H1 (cell line): ENCODE results near the gene HIBADH. TPM values are rescaled to one million over a fixed set of nuclear protein-coding genes. Genes with fewer than 3 reads are reported as not detected.

Source experiments
- CTCF ChIA-PET: fragments of 300-600 bp; sonication (Branson Sonifier 250); formaldehyde crosslinking; loops from one replicate; lab custom pipeline; 2021; ENCODE audit not compliant: partially characterized antibody; lab: Charles Lee
- POLR2A ChIA-PET: fragments of 300-600 bp; sonication (Branson Sonifier 250); formaldehyde crosslinking; loops from one replicate; lab custom pipeline; 2021; ENCODE audit warnings: inconsistent platforms; ENCODE audit not compliant: partially characterized antibody; lab: Charles Lee
- DNase-seq, 2 experiments: peaks; one replicate each; pipeline versions ENCODE4 v3.0.0 to v3.0.0-alpha.2; 2010 to 2022; ENCODE audit warnings: low spot score in 2 of 2, low read depth in 1 of 2, mixed read lengths in 1 of 2
- FAIRE-seq: peaks from 2 replicates; lab custom pipeline; 2011; peaks lifted over from hg19 to GRCh38; lab: Jason Lieb, UNC
- H2AFZ ChIP-seq: 2 replicates; pipeline ENCODE4 v1.8.1; 2012; ENCODE audit warnings: low read length, inconsistent platforms
- H2AK5ac ChIP-seq: 2 replicates; pipeline ENCODE4 v1.6.1; 2013; ENCODE audit warnings: low read depth, low read length
- H2BK120ac ChIP-seq: replicated peaks from 2 replicates; pipeline ENCODE3; 2013; ENCODE audit warnings: low read depth, low read length, inconsistent platforms
- H2BK12ac ChIP-seq: 2 replicates; pipeline ENCODE4 v1.6.1; 2013; ENCODE audit warnings: low read depth, low read length
- H2BK15ac ChIP-seq: 2 replicates; pipeline ENCODE4 v1.6.1; 2013; ENCODE audit warnings: low read length
- H2BK20ac ChIP-seq: 2 replicates; pipeline ENCODE4 v1.6.1; 2013; ENCODE audit warnings: low read length
- H2BK5ac ChIP-seq: 2 replicates; pipeline ENCODE4 v1.6.1; 2013; ENCODE audit warnings: low read depth, low read length
- H3K14ac ChIP-seq: 2 replicates; pipeline ENCODE4 v1.6.1; 2013; ENCODE audit warnings: inconsistent platforms; ENCODE audit not compliant: insufficient read length
- H3K18ac ChIP-seq: 2 replicates; pipeline ENCODE4 v1.6.1; 2013; ENCODE audit warnings: low read length; ENCODE audit errors: extremely low read depth
- H3K23ac ChIP-seq: 2 replicates; pipeline ENCODE4 v1.6.1; 2013; ENCODE audit warnings: inconsistent platforms; ENCODE audit not compliant: insufficient read length
- H3K23me2 ChIP-seq: 2 replicates; pipeline ENCODE4 v1.6.1; 2013; ENCODE audit warnings: low read depth, low read length
- H3K27ac ChIP-seq: 2 replicates; pipeline ENCODE4 v1.6.1; 2011; ENCODE audit warnings: low read depth, low read length, inconsistent platforms
- H3K27me3 ChIP-seq, 4 experiments: replicated peaks in 1 of 4; 1 replicate in 1 of 4; 2 replicates in 3 of 4; pipeline versions ENCODE4 v1.6.1 to v1.8.1; 2011 to 2013; ENCODE audit warnings: low read length in 3 of 4, mild to moderate bottlenecking in 3 of 4, inconsistent platforms in 2 of 4, mixed read lengths in 2 of 4, moderate library complexity in 1 of 4; ENCODE audit not compliant: control insufficient read depth in 3 of 4, insufficient read depth in 3 of 4; ENCODE audit errors: extremely low read depth in 1 of 4
- H3K36me3 ChIP-seq, 4 experiments: 2 replicates each; pipeline versions ENCODE4 v1.6.1 to v1.8.1; 2011 to 2013; ENCODE audit warnings: mild to moderate bottlenecking in 4 of 4, low read length in 3 of 4, moderate library complexity in 2 of 4, control low read depth in 1 of 4, inconsistent platforms in 1 of 4; ENCODE audit not compliant: insufficient read depth in 4 of 4, control insufficient read depth in 2 of 4
- H3K4ac ChIP-seq: replicated peaks from 2 replicates; pipeline ENCODE3; 2013; ENCODE audit warnings: low read length, low read depth, mixed read lengths, inconsistent platforms; ENCODE audit not compliant: insufficient read length
- H3K4me1 ChIP-seq, 4 experiments: replicated peaks in 1 of 4; 1 replicate in 1 of 4; 2 replicates in 3 of 4; pipeline versions ENCODE4 v1.6.1 to v1.8.1; 2011 to 2013; ENCODE audit warnings: low read length in 3 of 4, inconsistent platforms in 2 of 4, mixed read lengths in 1 of 4; ENCODE audit not compliant: insufficient read depth in 4 of 4, control insufficient read depth in 3 of 4
- H3K4me2 ChIP-seq, 2 experiments: 2 replicates each; pipeline versions ENCODE4 v1.6.1 to v1.8.1; 2011 to 2013; ENCODE audit warnings: low read depth in 2 of 2, low read length in 2 of 2, control low read depth in 1 of 2, inconsistent platforms in 1 of 2, mild to moderate bottlenecking in 1 of 2; ENCODE audit not compliant: insufficient read depth in 1 of 2
- H3K4me3 ChIP-seq, 4 experiments: fragments of 200-600, 300-600 bp in 1 of 4; sonication (generic), shearing (Covaris generic), sonication (Bioruptor Twin) in 1 of 4; 2 replicates each; pipeline versions ENCODE4 v1.5.1 to v1.8.1; 2011 to 2016; ENCODE audit warnings: low read length in 4 of 4, low read depth in 3 of 4, control low read depth in 2 of 4, inconsistent platforms in 2 of 4, mild to moderate bottlenecking in 2 of 4, mixed read lengths in 1 of 4, moderate library complexity in 1 of 4; ENCODE audit not compliant: insufficient read depth in 2 of 4; ENCODE audit errors: extremely low read depth in 1 of 4
- H3K56ac ChIP-seq: replicated peaks from 2 replicates; pipeline ENCODE3; 2013; ENCODE audit warnings: low read depth, mild to moderate bottlenecking, mixed read lengths, low read length, inconsistent platforms; ENCODE audit not compliant: insufficient read length
- H3K79me1 ChIP-seq: 2 replicates; pipeline ENCODE4 v1.6.1; 2013; ENCODE audit warnings: low read depth, low read length, control low read depth
- H3K79me2 ChIP-seq, 2 experiments: 2 replicates each; pipeline versions ENCODE4 v1.6.1 to v1.8.1; 2012 to 2013; ENCODE audit warnings: low read length in 2 of 2, mild to moderate bottlenecking in 2 of 2, inconsistent platforms in 1 of 2; ENCODE audit not compliant: insufficient read depth in 2 of 2, control insufficient read depth in 1 of 2
- H3K9ac ChIP-seq, 4 experiments: replicated peaks in 1 of 4; 1 replicate in 1 of 4; 2 replicates in 3 of 4; pipeline versions ENCODE4 v1.6.1 to v1.8.1; 2011 to 2013; ENCODE audit warnings: low read depth in 3 of 4, low read length in 3 of 4, control low read depth in 2 of 4, mild to moderate bottlenecking in 2 of 4, moderate library complexity in 2 of 4, inconsistent platforms in 1 of 4; ENCODE audit errors: extremely low read depth in 1 of 4
- H3K9me3 ChIP-seq, 2 experiments: 2 replicates each; pipeline versions ENCODE4 v1.6.1 to v1.8.1; 2012 to 2013; ENCODE audit warnings: mild to moderate bottlenecking in 2 of 2, moderate library complexity in 2 of 2, control low read depth in 1 of 2, inconsistent platforms in 1 of 2, low read depth in 1 of 2, low read length in 1 of 2, mixed read lengths in 1 of 2; ENCODE audit not compliant: insufficient read depth in 2 of 2
- H4K20me1 ChIP-seq, 2 experiments: replicated peaks in 1 of 2; 2 replicates each; pipeline versions ENCODE3 to v1.8.1; 2011 to 2013; ENCODE audit warnings: inconsistent platforms in 2 of 2, low read length in 2 of 2, mild to moderate bottlenecking in 1 of 2; ENCODE audit not compliant: insufficient read depth in 2 of 2, control insufficient read depth in 1 of 2
- H4K5ac ChIP-seq: 2 replicates; pipeline ENCODE4 v1.6.1; 2013; ENCODE audit warnings: low read length, low read depth, mixed read lengths, inconsistent platforms; ENCODE audit not compliant: insufficient read length
- H4K8ac ChIP-seq: 2 replicates; pipeline ENCODE4 v1.8.0; 2013; ENCODE audit warnings: mild to moderate bottlenecking, moderate library complexity, low read length, inconsistent platforms; ENCODE audit not compliant: insufficient read depth; ENCODE audit errors: extremely low read depth
- H4K91ac ChIP-seq: replicated peaks from 2 replicates; pipeline ENCODE3; 2013; ENCODE audit warnings: low read length, mixed read lengths, inconsistent platforms; ENCODE audit not compliant: insufficient read length
- EZH2 ChIP-seq: fragments of 200-600 bp; sonication (generic); IDR thresholded peaks from 2 replicates; pipeline ENCODE4 v1.7.1; 2012; ENCODE audit warnings: low read depth, mild to moderate bottlenecking, moderate library complexity, low read length, inconsistent platforms; ENCODE audit not compliant: severe bottlenecking
- SRF ChIP-seq: IDR thresholded peaks from 2 replicates; pipeline ENCODE4 v1.6.1; 2011; ENCODE audit warnings: mild to moderate bottlenecking, low read depth, low read length, moderate library complexity
- polyA plus RNA-seq, 7 experiments: library from polyadenylated mRNA; depleted of rRNA in 3 of 7; stranded (reverse) in 5 of 7; unstranded in 2 of 7; fragments of >200 nt in 5 of 7; fragments of 200-250 nt in 2 of 7; gene quantifications; 1 replicate in 5 of 7; 2 replicates in 1 of 7; 4 replicates in 1 of 7; pipeline versions ENCODE4 v1.2.1 to v1.2.3, GENCODE V29; 2011 to 2013; ENCODE audit warnings: missing spikeins in 2 of 7, mixed read lengths in 2 of 7
- total RNA-seq: library from RNA; stranded (reverse); fragmentation: NEBNext Ultra II Directional; extraction: Animal tissue kit (Norgen Biotek cat#: 25700); gene quantifications from 2 replicates; pipeline ENCODE4 v1.2.1, GENCODE V29; 2021
- TF ChIP-seq, protein P1 (sequence below), 3 experiments: IDR thresholded peaks; 1 replicate in 2 of 3; 2 replicates in 1 of 3; pipeline versions ENCODE4 v1.5.1 to v1.6.1; 2011; ENCODE audit warnings: low read length in 3 of 3, mild to moderate bottlenecking in 3 of 3, inconsistent platforms in 2 of 3, low read depth in 1 of 3, moderate library complexity in 1 of 3; ENCODE audit not compliant: insufficient read depth in 1 of 3; ENCODE audit errors: control extremely low read depth in 1 of 3

The HIBADH gene
- total and polyA plus RNA-seq, 2 of the 8 experiments (the other 6 are each of a cell fraction or from before 2014, with no cell fraction given) = 30.1 to 39.5 TPM

DNA sequence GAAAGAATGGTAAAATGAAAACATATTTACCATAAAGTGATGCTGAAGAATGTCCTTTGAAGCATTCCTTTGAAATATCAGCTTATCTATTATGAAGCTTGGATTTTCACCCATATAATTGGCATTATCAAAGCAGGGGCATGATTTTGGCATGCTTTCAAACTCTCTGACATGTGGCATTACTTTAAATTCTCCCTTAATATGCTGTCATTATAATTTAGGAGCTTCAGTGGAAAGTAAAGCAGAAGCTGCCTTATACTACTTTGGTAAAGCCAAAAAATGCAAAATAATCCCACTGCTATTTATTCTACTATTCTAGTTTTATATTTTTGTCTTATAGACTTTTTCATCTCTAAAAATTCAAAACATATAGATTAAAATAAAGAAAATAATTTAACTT is 28.0 kb upstream of the HIBADH start:
- ChIA-PET CTCF (interaction anchor here (1.0 to 3.4 kb wide), 5 partner anchors 84 to 465 kb away, joined by 3 to 9 read pairs (median 3); no protein-coding TSS in a partner anchor), POLR2A (no interaction called here)
- DNase-seq = no peak

More for the DNA sequence above, 28.0 kb upstream of the HIBADH start:
- no peaks in the 10 kb centered on the region for H4K20me1 ChIP-seq
- no peak overlapping the region for H3K14ac ChIP-seq
- no peak overlapping the region for H3K23ac ChIP-seq
- TF ChIP-seq SRF (no peak), EZH2 (no peak)
- TF ChIP-seq, protein P1, sequence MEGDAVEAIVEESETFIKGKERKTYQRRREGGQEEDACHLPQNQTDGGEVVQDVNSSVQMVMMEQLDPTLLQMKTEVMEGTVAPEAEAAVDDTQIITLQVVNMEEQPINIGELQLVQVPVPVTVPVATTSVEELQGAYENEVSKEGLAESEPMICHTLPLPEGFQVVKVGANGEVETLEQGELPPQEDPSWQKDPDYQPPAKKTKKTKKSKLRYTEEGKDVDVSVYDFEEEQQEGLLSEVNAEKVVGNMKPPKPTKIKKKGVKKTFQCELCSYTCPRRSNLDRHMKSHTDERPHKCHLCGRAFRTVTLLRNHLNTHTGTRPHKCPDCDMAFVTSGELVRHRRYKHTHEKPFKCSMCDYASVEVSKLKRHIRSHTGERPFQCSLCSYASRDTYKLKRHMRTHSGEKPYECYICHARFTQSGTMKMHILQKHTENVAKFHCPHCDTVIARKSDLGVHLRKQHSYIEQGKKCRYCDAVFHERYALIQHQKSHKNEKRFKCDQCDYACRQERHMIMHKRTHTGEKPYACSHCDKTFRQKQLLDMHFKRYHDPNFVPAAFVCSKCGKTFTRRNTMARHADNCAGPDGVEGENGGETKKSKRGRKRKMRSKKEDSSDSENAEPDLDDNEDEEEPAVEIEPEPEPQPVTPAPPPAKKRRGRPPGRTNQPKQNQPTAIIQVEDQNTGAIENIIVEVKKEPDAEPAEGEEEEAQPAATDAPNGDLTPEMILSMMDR (IDR thresholded peaks at IDR 0.05; ENCODE audit: control extremely low read depth in 1 of 3, insufficient read depth in 1 of 3, low read depth in 1 of 3, low read length in 3 of 3) = no peak
- TF ChIP-seq, all 59 proteins: peak for 0
- Histone ChIP-seq H2BK5ac (no peak overlapping the region), H3K4me2 (no peak overlapping the region), H3K18ac (no peak overlapping the region), H3K23me2 (no peaks in the 10 kb centered on the region), H3K56ac (no peak overlapping the region), H4K5ac (no peak overlapping the region), H3K9me3 (no peaks in the 10 kb centered on the region), H2BK120ac (no peak overlapping the region), H2BK15ac (no peak overlapping the region), H2BK20ac (no peak overlapping the region), H3K79me1 (no peaks in the 10 kb centered on the region), H3K36me3 (no peaks in the 10 kb centered on the region), H3K4me3 (no peak overlapping the region), H2BK12ac (no peak overlapping the region), H2AK5ac (no peak overlapping the region), H3K4ac (no peak overlapping the region), H3K27me3 (no peaks in the 10 kb centered on the region), H3K9ac (no peak overlapping the region), H3K79me2 (no peaks in the 10 kb centered on the region), H4K91ac (no peak overlapping the region), H3K4me1 (peaks cover 0 to 3% (median 0%) of the 10 kb centered on the region in 4 experiments; a peak in 2 of 7 replicates), H2AFZ (no peak overlapping the region), H3K27ac (no peak overlapping the region), H4K8ac (no peak overlapping the region)
- no peak for FAIRE-seq
